GM19193 (cell line): ENCODE measurements around the gene DDX53.

ENCODE experiments used
- POLR2A ChIP-seq: IDR thresholded peaks from 4 replicates; pipeline ENCODE4 v1.6.1; 2011; ENCODE audit not compliant: insufficient read depth, insufficient read length; ENCODE audit errors: extremely low read depth

Gene DDX53

DNA sequence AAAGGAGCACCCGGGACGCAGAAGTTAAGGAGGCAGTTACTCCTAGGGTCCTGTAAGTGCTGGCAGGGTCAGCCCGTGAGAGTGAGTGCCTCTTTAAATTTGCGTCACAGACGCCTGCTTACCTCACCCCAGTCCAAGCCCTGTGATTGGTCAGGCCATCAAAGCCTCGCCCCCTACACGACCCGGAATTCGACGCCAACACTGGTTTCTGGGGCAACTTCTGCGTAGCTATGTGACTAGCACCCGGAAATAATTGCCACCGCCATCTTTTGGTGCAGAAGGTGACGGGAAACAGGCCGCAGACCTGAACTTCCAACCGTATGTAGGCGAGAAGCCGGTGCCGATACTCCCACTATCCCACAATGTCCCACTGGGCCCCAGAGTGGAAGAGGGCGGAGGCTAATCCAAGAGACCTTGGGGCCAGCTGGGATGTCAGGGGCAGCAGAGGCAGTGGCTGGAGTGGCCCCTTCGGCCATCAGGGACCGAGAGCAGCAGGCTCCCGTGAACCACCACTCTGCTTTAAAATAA is at the start of gene DDX53:
DDX53 (plus strand) TSS at position 265 of the 528 bp plus-strand sequence; CDS start at position 363, 98 bp downstream.
- no peak for TF ChIP-seq POLR2A

DNA sequence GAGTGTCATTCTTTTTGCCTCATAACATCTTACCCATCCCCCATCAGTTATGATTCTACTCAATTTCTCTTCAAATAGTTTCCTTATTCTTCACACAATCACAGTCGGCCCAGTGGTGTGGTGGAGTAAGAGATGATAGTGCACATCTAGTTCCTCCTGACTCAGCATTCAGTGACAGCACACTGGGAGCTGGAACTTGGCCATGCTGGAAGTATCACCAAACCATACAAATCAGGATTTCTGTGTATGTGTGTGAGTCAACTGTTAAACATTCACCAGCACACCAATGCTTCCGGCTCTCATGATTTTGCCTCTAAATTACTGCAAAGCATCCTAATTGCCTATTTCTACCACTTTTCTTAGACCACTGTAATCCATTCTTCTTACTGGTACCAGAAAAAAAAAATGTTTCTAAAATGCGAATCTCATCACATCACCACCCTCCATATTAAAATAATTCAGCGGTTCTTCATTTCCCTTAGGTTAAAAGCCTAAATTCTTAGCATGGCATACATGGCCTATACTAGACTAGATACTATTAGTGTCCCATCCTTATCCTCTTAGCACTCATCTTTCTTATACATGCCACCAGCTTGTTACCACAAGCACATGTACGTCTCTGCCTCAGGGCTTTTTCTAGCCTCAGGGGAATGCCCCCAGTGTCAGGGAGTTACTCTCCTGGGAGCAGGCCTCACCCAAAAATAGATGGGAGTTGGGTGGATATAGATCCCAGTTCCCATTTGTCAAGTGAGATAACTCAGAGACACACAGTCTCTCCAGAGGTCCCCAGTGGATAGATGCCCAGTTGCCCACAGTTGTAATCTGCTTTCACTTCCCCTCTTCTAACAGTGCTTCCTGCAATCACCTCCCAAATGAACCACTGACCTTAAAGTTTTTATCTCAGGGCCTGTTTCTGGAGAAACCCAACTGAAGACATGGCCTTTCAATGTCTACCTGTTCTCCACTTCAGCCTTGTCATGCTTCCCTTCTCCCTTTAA is 49.2 kb upstream of the DDX53 start:
- TF ChIP-seq POLR2A = no peak

DNA sequence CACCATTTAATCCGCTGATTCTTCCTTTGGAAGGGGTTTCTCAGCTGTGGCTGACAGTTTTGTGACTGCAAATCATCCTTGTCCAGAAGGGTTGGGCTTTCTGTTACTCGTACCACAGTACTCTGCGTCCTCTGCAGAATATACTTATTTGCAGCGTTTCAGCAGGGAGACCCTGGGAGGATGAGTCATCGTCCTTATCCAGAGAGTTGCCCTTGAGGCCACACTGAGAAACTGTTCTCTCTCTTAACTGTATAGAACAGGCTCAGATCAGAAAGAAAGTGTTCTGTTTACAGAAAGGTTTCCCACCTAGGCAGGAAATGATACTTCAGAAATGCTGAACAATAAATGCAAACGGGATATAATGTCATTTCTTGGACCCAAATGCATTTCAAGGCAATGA is 47.8 kb upstream of the DDX53 start:
- TF ChIP-seq POLR2A = no peak

DNA sequence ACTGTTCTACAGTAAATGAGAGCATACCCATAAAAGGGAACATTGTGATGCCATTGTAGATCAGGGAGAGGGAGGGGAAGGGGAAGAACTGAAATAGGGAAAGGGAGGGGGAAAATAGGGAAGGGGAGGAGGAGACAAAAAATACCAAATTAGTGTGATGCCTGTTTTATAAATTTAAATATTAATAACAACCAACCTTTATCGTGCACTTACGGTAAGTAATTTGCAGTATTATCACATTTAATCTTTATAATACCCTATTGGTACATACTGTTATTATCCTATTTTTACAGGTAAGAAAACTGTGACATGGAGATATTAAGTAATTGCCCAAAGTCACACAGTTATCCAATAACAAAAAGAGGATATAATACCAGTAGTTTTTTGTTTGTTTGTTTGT is 41.5 kb upstream of the DDX53 start:
- no peak for TF ChIP-seq POLR2A

DNA sequence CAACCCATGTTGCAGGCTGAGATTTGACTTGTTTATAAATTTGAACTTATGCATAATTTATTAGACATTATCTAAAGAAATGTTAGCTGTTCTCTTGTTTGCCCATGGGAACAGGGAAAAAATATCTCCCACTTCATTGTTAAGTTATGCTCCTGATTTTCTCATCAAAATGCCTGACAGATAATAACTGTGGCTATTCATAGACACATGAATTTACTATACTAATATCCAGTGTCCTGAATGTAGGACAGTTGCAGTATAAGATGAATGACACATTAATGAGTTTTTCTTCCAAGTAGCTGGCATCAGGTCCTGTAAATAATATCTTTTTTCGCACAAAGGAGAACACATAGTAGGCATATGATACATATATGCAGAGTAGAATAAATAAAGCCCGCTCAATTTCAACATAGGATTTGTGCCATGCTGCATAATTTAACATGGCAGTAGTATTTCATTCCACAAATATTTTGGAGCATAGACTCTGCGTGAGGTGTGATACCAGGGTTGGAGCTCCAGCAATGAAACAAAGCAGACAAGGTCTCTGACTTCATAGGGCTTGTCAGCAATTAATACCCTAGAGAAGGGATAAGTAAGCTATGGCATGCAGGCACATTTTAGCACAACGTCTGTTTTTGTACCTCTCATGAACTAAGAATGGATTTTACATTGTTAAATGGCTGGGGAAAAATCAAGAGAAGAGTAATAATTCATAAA is 40.4 kb upstream of the DDX53 start:
- TF ChIP-seq POLR2A = no peak

DNA sequence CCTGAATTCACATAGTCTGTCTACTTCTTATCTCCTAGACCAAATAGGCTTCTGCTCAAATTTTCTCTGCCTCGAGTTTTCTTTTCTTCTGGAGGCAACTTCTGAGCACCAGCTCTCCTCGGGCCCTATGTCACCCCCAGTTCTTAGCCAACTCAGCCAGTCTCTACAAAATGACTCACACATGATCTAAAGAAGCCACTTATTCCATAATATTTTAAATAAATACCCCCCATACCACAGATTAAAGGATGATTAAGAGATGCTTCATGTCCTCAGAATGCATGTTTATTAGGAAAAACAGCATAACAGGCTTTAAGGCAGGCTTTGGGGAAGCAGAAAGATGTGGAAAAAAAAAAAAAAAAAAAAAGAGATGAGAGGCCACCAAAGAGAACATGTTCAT is 36.6 kb upstream of the DDX53 start:
- no peak for TF ChIP-seq POLR2A

DNA sequence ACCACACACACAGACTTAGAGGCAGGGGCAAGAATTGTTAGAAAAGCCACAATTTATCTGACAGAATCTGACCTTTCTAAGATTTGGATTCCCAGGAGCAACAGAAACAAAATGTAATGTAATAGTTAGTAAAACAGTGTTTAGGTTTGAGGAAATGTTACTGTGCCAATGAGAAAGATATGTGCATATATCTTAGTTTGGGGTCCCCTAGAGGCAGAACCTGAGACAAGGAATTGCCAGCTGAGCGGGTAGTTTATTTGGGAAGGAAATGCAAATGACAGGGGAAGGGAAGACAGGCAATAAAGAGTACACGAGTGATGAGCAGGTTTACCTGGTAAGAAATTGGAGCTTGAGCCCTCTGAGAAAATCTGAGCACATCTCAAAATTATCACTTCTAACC is 31.3 kb upstream of the DDX53 start:
- no peak for TF ChIP-seq POLR2A

DNA sequence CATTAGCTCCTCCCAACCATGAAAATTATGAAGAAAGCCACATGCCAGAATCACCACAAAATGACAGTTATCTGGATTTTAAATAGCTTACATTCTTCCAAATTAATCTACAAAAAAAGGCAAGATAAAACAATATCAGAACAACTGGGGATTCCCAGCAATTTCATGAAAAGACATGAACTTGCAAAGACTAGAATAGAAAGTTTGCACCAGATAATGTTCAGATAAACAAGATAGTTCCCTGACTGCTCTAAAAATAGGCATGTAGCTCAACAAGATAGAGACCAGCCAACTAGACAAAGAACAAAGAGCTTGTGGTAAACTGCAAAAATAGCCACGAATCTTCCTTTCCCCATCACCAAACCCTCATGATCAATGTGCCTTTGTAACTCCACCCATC is 30.3 kb upstream of the DDX53 start:
- no peak for TF ChIP-seq POLR2A

DNA sequence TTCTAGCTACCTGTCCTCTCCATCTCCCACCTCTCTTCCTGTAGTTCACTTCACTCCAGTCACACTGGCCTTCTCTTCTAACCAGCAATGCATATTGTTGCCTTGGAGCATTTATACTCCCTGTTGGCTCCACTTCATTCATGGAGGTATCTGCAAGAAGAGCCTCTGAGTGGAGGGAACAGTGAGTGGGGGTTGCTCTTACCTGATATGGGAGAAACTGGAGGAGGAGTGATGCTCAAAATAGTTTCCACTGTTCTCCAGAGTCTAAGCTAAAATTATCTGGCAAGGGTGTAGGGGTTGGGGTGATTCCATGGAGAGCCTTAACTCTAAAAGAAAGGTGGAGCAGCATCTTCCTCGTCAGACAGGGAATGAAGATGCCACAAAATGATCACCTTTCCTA is 28.9 kb upstream of the DDX53 start:
- TF ChIP-seq POLR2A = no peak

DNA sequence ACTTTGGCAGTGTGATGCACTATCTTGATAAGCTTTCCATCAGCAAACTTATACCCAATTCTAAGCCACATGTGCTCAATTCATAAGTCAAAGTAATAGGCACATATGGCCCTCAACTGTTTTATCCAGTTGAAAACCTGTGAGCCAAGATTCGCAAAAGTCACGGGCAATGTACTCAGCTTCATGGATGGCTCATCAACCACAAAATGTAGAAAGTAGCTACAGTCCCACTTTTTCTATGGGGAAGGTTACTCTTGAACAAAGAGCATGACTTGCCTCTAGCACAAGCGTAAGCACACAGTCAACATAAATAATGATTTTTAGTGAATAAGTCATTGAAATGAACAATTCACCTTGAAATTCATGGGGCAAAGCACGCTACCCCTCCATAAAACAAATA is 25.1 kb upstream of the DDX53 start:
- TF ChIP-seq POLR2A = no peak

DNA sequence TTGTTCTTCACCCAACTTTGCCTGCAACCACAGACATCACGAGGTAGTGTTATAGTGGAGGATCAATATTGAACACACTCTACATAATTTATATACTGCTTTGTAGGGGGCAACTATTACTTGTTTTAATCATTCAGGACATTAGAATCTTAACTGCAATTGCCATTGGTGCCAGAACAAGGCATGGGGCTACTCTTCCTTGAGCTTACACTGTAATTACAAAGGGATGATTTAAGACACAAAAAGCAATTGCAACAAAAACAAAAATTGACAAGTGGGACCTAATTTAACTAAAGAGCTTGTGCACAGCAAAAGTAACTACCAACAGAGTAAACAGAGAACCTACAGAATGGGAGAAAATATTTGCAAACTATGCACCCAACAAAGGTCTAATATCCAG is 24.0 kb upstream of the DDX53 start:
- no peak for TF ChIP-seq POLR2A

DNA sequence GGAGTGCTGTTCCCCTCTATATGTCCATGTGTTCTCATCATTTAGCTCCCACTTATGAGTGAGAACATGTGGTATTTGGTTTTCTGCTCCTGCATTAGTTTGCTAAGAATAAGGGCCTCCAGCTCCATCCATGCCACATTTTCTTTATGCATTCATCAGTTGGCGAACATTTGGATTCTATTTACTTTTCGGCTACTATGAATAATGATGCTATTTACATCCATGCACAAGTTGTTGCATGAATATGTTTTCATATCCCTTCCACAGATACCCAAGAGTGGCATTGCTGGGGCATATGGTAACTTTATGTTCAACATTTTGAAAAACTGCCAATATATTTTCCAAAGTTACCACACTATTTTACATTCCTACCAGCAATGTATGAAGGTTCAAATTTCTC is 13.8 kb upstream of the DDX53 start:
- no peak for TF ChIP-seq POLR2A

DNA sequence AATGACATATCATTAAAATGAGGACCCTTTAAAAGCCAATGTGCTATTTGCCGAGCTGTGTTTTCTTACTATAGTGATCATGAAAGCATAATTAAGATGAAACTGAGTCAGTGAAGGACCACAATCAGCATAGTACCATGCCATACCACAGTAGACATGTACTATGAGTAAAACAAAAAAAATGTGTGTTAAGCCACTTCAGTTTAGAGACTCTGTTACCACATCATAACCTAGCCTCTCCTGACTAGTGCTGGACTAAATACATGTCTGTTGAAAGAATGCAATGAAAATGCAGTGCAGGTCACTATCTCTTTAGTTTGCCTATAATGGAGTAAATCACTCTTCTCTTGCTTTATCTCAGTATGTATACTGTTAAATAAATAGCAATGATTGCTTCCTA is 12.3 kb upstream of the DDX53 start:
- no peak for TF ChIP-seq POLR2A

DNA sequence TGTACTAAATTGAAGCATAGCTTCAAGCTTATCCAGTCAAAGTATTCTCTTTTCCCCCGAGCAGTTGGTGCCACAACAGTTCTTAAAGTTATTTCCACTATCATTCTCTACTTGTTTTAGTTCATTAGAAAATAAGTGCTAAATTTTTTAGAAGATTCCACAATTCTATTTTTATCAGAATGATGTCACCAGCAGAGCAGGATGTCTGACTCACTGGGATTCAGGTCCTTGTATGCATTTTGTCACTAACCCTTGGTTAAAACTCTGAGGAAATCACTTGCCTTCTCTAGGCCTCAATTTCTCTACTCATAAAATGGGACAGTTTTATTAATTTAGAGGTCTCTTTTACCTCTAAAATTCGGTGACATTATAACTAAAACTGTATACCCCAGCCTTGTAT is 3.4 kb downstream of the DDX53 start:
- TF ChIP-seq POLR2A = no peak

DNA sequence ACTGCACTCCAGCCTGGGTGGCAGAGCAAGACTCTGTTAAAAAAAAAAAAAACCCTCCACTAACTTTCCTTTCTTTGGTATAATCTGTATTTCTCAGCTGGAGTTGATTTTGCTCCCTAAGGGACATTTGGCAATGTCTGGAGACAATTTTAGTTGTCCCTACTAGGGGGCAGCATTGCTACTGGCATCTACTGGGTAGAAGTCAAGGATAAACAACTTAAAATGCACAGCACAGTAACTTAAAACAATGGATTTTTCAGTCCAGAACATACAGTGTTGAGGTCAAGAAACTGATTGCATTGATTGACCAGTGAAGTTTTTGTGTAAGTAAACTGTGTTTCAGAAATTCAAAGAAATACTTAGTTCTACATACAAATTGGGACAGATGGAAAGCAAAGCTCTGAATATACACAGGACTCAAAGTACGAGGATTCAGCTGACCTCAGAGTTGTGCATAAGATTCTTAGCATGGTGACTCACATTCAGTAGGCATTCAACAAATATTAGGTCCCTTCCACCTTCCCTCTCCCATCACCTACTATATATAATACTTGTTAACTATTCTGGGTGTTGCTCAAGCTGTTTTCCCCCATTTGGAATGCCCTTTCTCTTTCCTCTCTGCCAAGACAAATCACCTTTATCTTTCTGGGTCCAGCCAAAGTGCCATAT is 8.8 kb downstream of the DDX53 start:
- no peak for TF ChIP-seq POLR2A
